H9 (cell line): ENCODE measurements around the gene ZSCAN22. TPM values are rescaled to one million over a fixed set of nuclear protein-coding genes. Genes with fewer than 3 reads are reported as not detected.

Experiments
- DNase-seq: peaks from one replicate; pipeline ENCODE4 v3.0.0-alpha.2; 2017
- H2AFZ ChIP-seq: one replicate; pipeline ENCODE4 v1.6.1; 2013; ENCODE audit warnings: mild to moderate bottlenecking, low read length, control low read depth, moderate library complexity
- H2AK5ac ChIP-seq: 2 replicates; pipeline ENCODE4 v1.6.1; 2013; ENCODE audit warnings: low read length, control low read depth, mixed read lengths; ENCODE audit not compliant: insufficient read length
- H2BK120ac ChIP-seq: one replicate; pipeline ENCODE4 v1.6.1; 2013; ENCODE audit warnings: low read depth, mild to moderate bottlenecking, low read length, control low read depth, inconsistent platforms; ENCODE audit not compliant: poor library complexity, severe bottlenecking
- H2BK12ac ChIP-seq: 2 replicates; pipeline ENCODE4 v1.6.1; 2013; ENCODE audit warnings: low read length, control low read depth, mixed read lengths, low read depth; ENCODE audit not compliant: insufficient read length
- H2BK15ac ChIP-seq: 2 replicates; pipeline ENCODE4 v1.6.1; 2013; ENCODE audit warnings: low read depth, low read length, control low read depth
- H2BK20ac ChIP-seq: one replicate; pipeline ENCODE4 v1.6.1; 2013; ENCODE audit warnings: low read depth, mild to moderate bottlenecking, low read length, control low read depth, inconsistent platforms; ENCODE audit not compliant: poor library complexity, severe bottlenecking
- H2BK5ac ChIP-seq: 2 replicates; pipeline ENCODE4 v1.6.1; 2013; ENCODE audit warnings: low read length, control low read depth, mixed read lengths; ENCODE audit not compliant: insufficient read length
- H3K14ac ChIP-seq: 2 replicates; pipeline ENCODE4 v1.6.1; 2013; ENCODE audit warnings: low read length, control low read depth; ENCODE audit not compliant: insufficient read depth
- H3K18ac ChIP-seq: 2 replicates; pipeline ENCODE4 v1.6.1; 2013; ENCODE audit warnings: low read depth, mild to moderate bottlenecking, mixed read lengths, low read length, control low read depth; ENCODE audit not compliant: insufficient read length
- H3K23ac ChIP-seq: 2 replicates; pipeline ENCODE4 v1.6.1; 2013; ENCODE audit warnings: low read length, control low read depth, mixed read lengths, low read depth; ENCODE audit not compliant: insufficient read length
- H3K23me2 ChIP-seq: 2 replicates; pipeline ENCODE4 v1.6.1; 2013; ENCODE audit warnings: low read depth, mild to moderate bottlenecking, mixed read lengths, low read length, control low read depth; ENCODE audit not compliant: insufficient read length, poor library complexity, severe bottlenecking
- H3K27ac ChIP-seq: 2 replicates; pipeline ENCODE4 v1.5.1; 2013; ENCODE audit warnings: low read length, control low read depth, mixed read lengths, low read depth; ENCODE audit not compliant: insufficient read length
- H3K27me3 ChIP-seq: 2 replicates; pipeline ENCODE4 v1.6.1; 2013; ENCODE audit warnings: low read length, control low read depth, inconsistent platforms; ENCODE audit not compliant: insufficient read depth
- H3K4ac ChIP-seq: 2 replicates; pipeline ENCODE4 v1.6.1; 2013; ENCODE audit warnings: low read depth, mild to moderate bottlenecking, control low read depth, inconsistent platforms, low read length, moderate library complexity
- H3K4me1 ChIP-seq: 2 replicates; pipeline ENCODE4 v1.6.1; 2013; ENCODE audit warnings: low read length, control low read depth, inconsistent platforms; ENCODE audit not compliant: insufficient read depth
- H3K4me2 ChIP-seq: 2 replicates; pipeline ENCODE4 v1.6.1; 2013; ENCODE audit warnings: low read length, control low read depth, mixed read lengths; ENCODE audit not compliant: insufficient read length, insufficient read depth
- H3K56ac ChIP-seq: 2 replicates; pipeline ENCODE4 v1.6.1; 2013; ENCODE audit warnings: low read depth, mild to moderate bottlenecking, mixed read lengths, low read length, control low read depth; ENCODE audit not compliant: insufficient read length
- H3K79me1 ChIP-seq: 2 replicates; pipeline ENCODE4 v1.6.1; 2013; ENCODE audit warnings: low read depth, mild to moderate bottlenecking, moderate library complexity, low read length, control low read depth, inconsistent platforms; ENCODE audit not compliant: insufficient read depth, poor library complexity, severe bottlenecking
- H3K79me2 ChIP-seq: 2 replicates; pipeline ENCODE4 v1.6.1; 2013; ENCODE audit warnings: low read length, control low read depth, inconsistent platforms; ENCODE audit not compliant: insufficient read depth
- H3K9ac ChIP-seq: 2 replicates; pipeline ENCODE4 v1.6.1; 2013; ENCODE audit warnings: low read length, control low read depth, mixed read lengths; ENCODE audit not compliant: insufficient read length; ENCODE audit errors: extremely low read depth
- H3K9me3 ChIP-seq: one replicate; pipeline ENCODE4 v1.6.1; 2013; ENCODE audit warnings: low read depth, low read length, inconsistent platforms; ENCODE audit not compliant: control insufficient read depth
- H3T11ph ChIP-seq: one replicate; pipeline ENCODE4 v1.6.1; 2013; ENCODE audit warnings: mild to moderate bottlenecking, low read length, control low read depth, inconsistent platforms
- H4K20me1 ChIP-seq: one replicate; pipeline ENCODE4 v1.6.1; 2013; ENCODE audit not compliant: control insufficient read depth, insufficient read length, insufficient read depth
- H4K5ac ChIP-seq: 2 replicates; pipeline ENCODE4 v1.6.1; 2013; ENCODE audit warnings: low read depth, mild to moderate bottlenecking, mixed read lengths, low read length, control low read depth; ENCODE audit not compliant: insufficient read length
- H4K8ac ChIP-seq: replicated peaks from 2 replicates; pipeline ENCODE4 v1.6.1; 2013; ENCODE audit warnings: low read length, control low read depth, mixed read lengths, low read depth; ENCODE audit not compliant: insufficient read length
- H4K91ac ChIP-seq: 2 replicates; pipeline ENCODE4 v1.6.1; 2013; ENCODE audit warnings: low read depth, mild to moderate bottlenecking, moderate library complexity, mixed read lengths, low read length, control low read depth; ENCODE audit not compliant: insufficient read length
- H3K27ac Mint-ChIP-seq, 3 experiments: 2 replicates in 2 of 3; 3 replicates in 1 of 3; pipeline ENCODE4 v1.8.0; 2020 to 2021; ENCODE audit warnings: mixed read lengths in 3 of 3, mild to moderate bottlenecking in 1 of 3, moderate library complexity in 1 of 3
- H3K27me3 Mint-ChIP-seq: 2 replicates; pipeline ENCODE4 v1.8.0; 2021; ENCODE audit warnings: low read depth, mild to moderate bottlenecking, moderate library complexity, mixed read lengths
- H3K36me3 Mint-ChIP-seq, 3 experiments: 2 replicates in 2 of 3; 3 replicates in 1 of 3; pipeline ENCODE4 v1.8.0; 2020 to 2021; ENCODE audit warnings: low read depth in 3 of 3, mixed read lengths in 3 of 3; ENCODE audit not compliant: insufficient read depth in 1 of 3
- H3K4me1 Mint-ChIP-seq, 2 experiments: 2 replicates each; pipeline ENCODE4 v1.8.0; 2020; ENCODE audit warnings: mixed read lengths in 2 of 2
- H3K4me3 Mint-ChIP-seq, 2 experiments: 2 replicates in 1 of 2; 3 replicates in 1 of 2; pipeline ENCODE4 v1.8.0; 2020 to 2021; ENCODE audit warnings: mild to moderate bottlenecking in 2 of 2, mixed read lengths in 2 of 2, moderate library complexity in 1 of 2
- H3K9me3 Mint-ChIP-seq, 2 experiments: 2 replicates in 1 of 2; 3 replicates in 1 of 2; pipeline ENCODE4 v1.8.0; 2020; ENCODE audit warnings: mild to moderate bottlenecking in 2 of 2, mixed read lengths in 2 of 2, moderate library complexity in 1 of 2
- WGBS: extraction: QIAGEN DNeasy Blood & Tissue Kit; methylation state at CpG from one replicate; pipeline ENCODE4 v1.1.7; 2013; ENCODE audit warnings: missing lambda C conversion rate, low lambda C conversion rate, mixed read lengths; ENCODE audit not compliant: insufficient read length; ENCODE audit errors: extremely low coverage; 5-methylcytosine and 5-hydroxymethylcytosine counted together
- total RNA-seq: library from RNA; stranded (reverse); gene quantifications from 2 replicates; pipeline ENCODE4 v1.2.1, GENCODE V29; 2021
- TF ChIP-seq, protein P1 (sequence below): fragments of 200-600 bp; sonication (generic); conservative IDR thresholded peaks from 3 replicates; pipeline ENCODE4 v1.8.0; 2021; ENCODE audit warnings: antibody characterized with exemption, mild to moderate bottlenecking

The ZSCAN22 gene
- total RNA-seq, 1 experiment from 2014 or later: 4.8 TPM

- Mint-ChIP-seq H3K9me3 (no peaks in the 10 kb centered on the region), H3K4me3 (no peak overlapping the region; a peak in 1 of 5 replicates), H3K4me1 (peaks cover 0 to 6% of the 10 kb centered on the region in 2 experiments; a peak in 2 of 4 replicates), H3K27ac (peak overlapping the region in 1 of 3 experiments; percentile 17; a peak in 1 of 7 replicates), H3K27me3 (peaks cover 8% of the 10 kb centered on the region), H3K36me3 (peaks cover 0 to 6% (median 2%) of the 10 kb centered on the region in 3 experiments; a peak in 4 of 7 replicates)
- no peak overlapping the region for H3T11ph ChIP-seq
- no peak overlapping the region for H3K18ac ChIP-seq
- H3K27me3 ChIP-seq: no peaks in the 10 kb centered on the region
- H3K4ac ChIP-seq: no peak overlapping the region
- DNase-seq: no peak
- no peaks in the 10 kb centered on the region for H3K79me1 ChIP-seq
- H2BK20ac ChIP-seq: no peak overlapping the region
- no peak overlapping the region for H3K9ac ChIP-seq
- H3K79me2 ChIP-seq: no peaks in the 10 kb centered on the region
- H4K91ac ChIP-seq: no peak overlapping the region
- no peak overlapping the region for H3K4me2 ChIP-seq
- no peak overlapping the region for H2BK15ac ChIP-seq
- H4K8ac ChIP-seq: no peak overlapping the region
- no CpG with 5 or more reads among the region's 8 CpGs for WGBS
- H2BK120ac ChIP-seq: no peak overlapping the region
- no peaks in the 10 kb centered on the region for H3K4me1 ChIP-seq
- H4K20me1 ChIP-seq: no peaks in the 10 kb centered on the region
- no peak overlapping the region for H2BK12ac ChIP-seq
- H3K23me2 ChIP-seq: peaks cover 6% of the 10 kb centered on the region
- no peak overlapping the region for H2BK5ac ChIP-seq
- H2AK5ac ChIP-seq: no peak overlapping the region
- no peak overlapping the region for H3K23ac ChIP-seq
- no peaks in the 10 kb centered on the region for H3K9me3 ChIP-seq
- H4K5ac ChIP-seq: no peak overlapping the region
- no peak overlapping the region for H3K14ac ChIP-seq
- no peak overlapping the region for H3K27ac ChIP-seq
- H2AFZ ChIP-seq: no peak overlapping the region
- TF ChIP-seq, protein P1, sequence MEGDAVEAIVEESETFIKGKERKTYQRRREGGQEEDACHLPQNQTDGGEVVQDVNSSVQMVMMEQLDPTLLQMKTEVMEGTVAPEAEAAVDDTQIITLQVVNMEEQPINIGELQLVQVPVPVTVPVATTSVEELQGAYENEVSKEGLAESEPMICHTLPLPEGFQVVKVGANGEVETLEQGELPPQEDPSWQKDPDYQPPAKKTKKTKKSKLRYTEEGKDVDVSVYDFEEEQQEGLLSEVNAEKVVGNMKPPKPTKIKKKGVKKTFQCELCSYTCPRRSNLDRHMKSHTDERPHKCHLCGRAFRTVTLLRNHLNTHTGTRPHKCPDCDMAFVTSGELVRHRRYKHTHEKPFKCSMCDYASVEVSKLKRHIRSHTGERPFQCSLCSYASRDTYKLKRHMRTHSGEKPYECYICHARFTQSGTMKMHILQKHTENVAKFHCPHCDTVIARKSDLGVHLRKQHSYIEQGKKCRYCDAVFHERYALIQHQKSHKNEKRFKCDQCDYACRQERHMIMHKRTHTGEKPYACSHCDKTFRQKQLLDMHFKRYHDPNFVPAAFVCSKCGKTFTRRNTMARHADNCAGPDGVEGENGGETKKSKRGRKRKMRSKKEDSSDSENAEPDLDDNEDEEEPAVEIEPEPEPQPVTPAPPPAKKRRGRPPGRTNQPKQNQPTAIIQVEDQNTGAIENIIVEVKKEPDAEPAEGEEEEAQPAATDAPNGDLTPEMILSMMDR: no peak
- H3K56ac ChIP-seq: no peak overlapping the region
Observed at GRCh38 chr19:58349590-58349989, 22.8 kb downstream of the ZSCAN22 start.
